ENCODE data around the gene CRYBG1.

Gene CRYBG1

GRCh38 chr6:106415921-106416320, 55.4 kb downstream of the CRYBG1 start:
- TF ChIP-seq REST (IDR thresholded peaks at IDR 0.05; ENCODE audit: insufficient read depth in 1 of 2, low read depth in 2 of 2, low read length in 2 of 2) = no peak
- TF ChIP-seq SIN3A (IDR thresholded peaks at IDR 0.05; ENCODE audit: borderline replicate concordance, insufficient read depth, low read length) = no peak
- no peak for TF ChIP-seq TAF1 (IDR thresholded peaks at IDR 0.05; ENCODE audit: borderline replicate concordance, insufficient read depth, low read length)
- no peak for TF ChIP-seq FOXP2 (optimal IDR thresholded peaks at IDR 0.05; ENCODE audit: borderline replicate concordance, extremely low read depth, extremely low read length, insufficient read depth)

GRCh38 chr6:106417572-106418147, 57.1 kb downstream of the CRYBG1 start:
- TF ChIP-seq FOXP2 (optimal IDR thresholded peaks at IDR 0.05; ENCODE audit: borderline replicate concordance, extremely low read depth, extremely low read length, insufficient read depth) = no peak
- TF ChIP-seq SIN3A (IDR thresholded peaks at IDR 0.05; ENCODE audit: borderline replicate concordance, insufficient read depth, low read length) = no peak
- TF ChIP-seq TAF1 (IDR thresholded peaks at IDR 0.05; ENCODE audit: borderline replicate concordance, insufficient read depth, low read length) = no peak
- TF ChIP-seq REST (IDR thresholded peaks at IDR 0.05; ENCODE audit: insufficient read depth in 1 of 2, low read depth in 2 of 2, low read length in 2 of 2) = no peak
- no peak for TF ChIP-seq POLR2AphosphoS5 (IDR thresholded peaks at IDR 0.05; ENCODE audit: low read depth, low read length)

GRCh38 chr6:106419900-106420613, 59.5 kb downstream of the CRYBG1 start:
- TF ChIP-seq REST (IDR thresholded peaks at IDR 0.05; ENCODE audit: insufficient read depth in 1 of 2, low read depth in 2 of 2, low read length in 2 of 2) = no peak
- TF ChIP-seq FOXP2 (optimal IDR thresholded peaks at IDR 0.05; ENCODE audit: borderline replicate concordance, extremely low read depth, extremely low read length, insufficient read depth) = no peak
- no peak for TF ChIP-seq SIN3A (IDR thresholded peaks at IDR 0.05; ENCODE audit: borderline replicate concordance, insufficient read depth, low read length)
- no peak for TF ChIP-seq POLR2AphosphoS5 (IDR thresholded peaks at IDR 0.05; ENCODE audit: low read depth, low read length)
- TF ChIP-seq TAF1 (IDR thresholded peaks at IDR 0.05; ENCODE audit: borderline replicate concordance, insufficient read depth, low read length) = no peak

DNA sequence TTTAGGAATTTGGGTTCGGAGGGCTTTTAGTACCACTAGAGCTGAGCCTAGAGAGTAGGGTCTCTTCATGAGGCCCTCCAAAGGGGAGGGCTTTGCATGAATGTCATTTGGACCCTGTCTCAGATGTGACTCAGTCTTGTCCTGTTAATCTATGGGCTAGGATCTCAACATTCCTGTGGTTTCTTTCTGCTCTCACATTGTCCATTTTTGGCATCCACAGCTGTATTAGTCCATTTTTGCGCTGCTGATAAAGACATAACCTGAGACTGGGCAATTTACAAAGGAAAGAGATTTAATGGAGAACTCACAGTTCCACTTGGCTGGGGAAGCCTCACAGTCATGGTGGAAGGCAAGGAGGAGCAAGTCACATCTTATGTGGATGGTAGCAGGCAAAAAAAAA, 61.0 kb downstream of the CRYBG1 start:
- TF ChIP-seq REST (IDR thresholded peaks at IDR 0.05; ENCODE audit: insufficient read depth in 1 of 2, low read depth in 2 of 2, low read length in 2 of 2) (no peak), FOXP2 (optimal IDR thresholded peaks at IDR 0.05; ENCODE audit: borderline replicate concordance, extremely low read depth, extremely low read length, insufficient read depth) (no peak), SIN3A (IDR thresholded peaks at IDR 0.05; ENCODE audit: borderline replicate concordance, insufficient read depth, low read length) (no peak), TAF1 (IDR thresholded peaks at IDR 0.05; ENCODE audit: borderline replicate concordance, insufficient read depth, low read length) (no peak), POLR2AphosphoS5 (IDR thresholded peaks at IDR 0.05; ENCODE audit: low read depth, low read length) (no peak)
